Heart left ventricle (tissue), 13 donors: Measurements from ENCODE around the gene ELOVL7.

ENCODE experiments used
- POLR2A ChIP-seq, 2 donors: fragments of 450-650 bp; IDR thresholded peaks; one replicate each; pipeline ENCODE4 v1.6.1; 2017; ENCODE audit warnings: antibody characterized with exemption in 2 of 2, mild to moderate bottlenecking in 2 of 2, moderate library complexity in 2 of 2
- TF ChIP-seq, protein P1 (sequence below), 12 donors: fragments of 200-600 bp; sonication (generic) in 4 of 12; IDR thresholded peaks; one replicate each; pipeline versions ENCODE4 v1.5.0 to v1.8.0; 2018 to 2022; ENCODE audit warnings: antibody characterized with exemption in 12 of 12, mild to moderate bottlenecking in 5 of 12
- donor health status: ischemic (EF 13 %, LVEDD 7.1; RV severe dilation, severe dysfunction).
- donor health status: DM: no; HTN: yes; CAD: no.
- donor health status: DM: no; HTN: no; CAD: no.
- donor health status: ischemic (EF 25% LVEDD 6.9; RV normal size, moderate dysfunction).
- donor health status: ischemic (EF 25% LVEDD 5.7; RV mildly dilated, moderate dysfunction).
- donor health status: ischemic (EF 35%, LVEDD 5.7; RV mildly dilated, moderate dysfunction).
- donor health status: nonischemic (EF 11% LVEDD 7.7; RV severe dilation, severe dysfunction).
- donor health status: DM: yes; HTN: yes; CAD: no.
- donor health status: PGD.
- donor health status: ischemic (EF 29% LVEDD 5.4; RV normal size, mild dysfunction).
- donor health status: nonischemic (EF 23%, LVEDD 6.1; RV moderate dilation, normal function).

DNA sequence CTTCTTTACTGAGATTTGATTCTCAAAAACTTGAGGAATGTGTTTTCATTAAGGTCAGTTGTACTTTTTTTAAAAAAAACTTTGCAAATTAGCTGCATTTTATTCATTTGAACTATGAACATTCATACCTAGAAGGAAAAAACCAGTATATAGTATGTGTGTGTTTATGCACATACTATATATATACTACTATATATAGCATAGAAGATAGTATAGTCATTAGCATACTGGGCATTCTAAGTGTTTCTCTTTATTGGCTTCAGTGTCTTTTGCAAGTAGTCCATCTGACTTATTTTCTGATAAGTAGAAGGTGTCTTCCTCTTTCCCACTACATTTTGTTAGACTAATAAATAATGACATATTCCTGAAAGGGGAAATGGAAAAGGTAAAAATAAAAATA lies 33.0 kb downstream of the ELOVL7 start:
- TF ChIP-seq, protein P1, sequence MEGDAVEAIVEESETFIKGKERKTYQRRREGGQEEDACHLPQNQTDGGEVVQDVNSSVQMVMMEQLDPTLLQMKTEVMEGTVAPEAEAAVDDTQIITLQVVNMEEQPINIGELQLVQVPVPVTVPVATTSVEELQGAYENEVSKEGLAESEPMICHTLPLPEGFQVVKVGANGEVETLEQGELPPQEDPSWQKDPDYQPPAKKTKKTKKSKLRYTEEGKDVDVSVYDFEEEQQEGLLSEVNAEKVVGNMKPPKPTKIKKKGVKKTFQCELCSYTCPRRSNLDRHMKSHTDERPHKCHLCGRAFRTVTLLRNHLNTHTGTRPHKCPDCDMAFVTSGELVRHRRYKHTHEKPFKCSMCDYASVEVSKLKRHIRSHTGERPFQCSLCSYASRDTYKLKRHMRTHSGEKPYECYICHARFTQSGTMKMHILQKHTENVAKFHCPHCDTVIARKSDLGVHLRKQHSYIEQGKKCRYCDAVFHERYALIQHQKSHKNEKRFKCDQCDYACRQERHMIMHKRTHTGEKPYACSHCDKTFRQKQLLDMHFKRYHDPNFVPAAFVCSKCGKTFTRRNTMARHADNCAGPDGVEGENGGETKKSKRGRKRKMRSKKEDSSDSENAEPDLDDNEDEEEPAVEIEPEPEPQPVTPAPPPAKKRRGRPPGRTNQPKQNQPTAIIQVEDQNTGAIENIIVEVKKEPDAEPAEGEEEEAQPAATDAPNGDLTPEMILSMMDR (IDR thresholded peaks at IDR 0.05) = no peak
- no peak for TF ChIP-seq POLR2A (IDR thresholded peaks at IDR 0.05)
